HG03575 (cell line): ENCODE results near the gene CLEC20A.
"Not testable (repeated sequence)": the region's sequence is repeated elsewhere in the genome, so short reads cannot be mapped to it uniquely, and the experiment has no call there.

Source experiments
- ATAC-seq: cut with Tn5 transposase; IDR thresholded peaks from one replicate; pipeline ENCODE4 v1.9.1; 2021; ENCODE audit not compliant: unreplicated experiment, insufficient number of reproducible peaks, low FRiP score; ENCODE audit errors: extremely low read depth

CLEC20A gene

GRCh38 chr1:178530502-178530901 lies 33.7 kb upstream of the CLEC20A start:
- ATAC-seq, result no peak

GRCh38 chr1:178530037-178530402 lies 33.3 kb upstream of the CLEC20A start:
- ATAC-seq, result no peak

- no peak for ATAC-seq
Measured at GRCh38 chr1:178529364-178530036, 32.7 kb upstream of the CLEC20A start.

- no peak for ATAC-seq
Measured at GRCh38 chr1:178528953-178529335, 32.2 kb upstream of the CLEC20A start.

GRCh38 chr1:178528228-178528952 lies 31.6 kb upstream of the CLEC20A start:
- ATAC-seq, result no peak

- no peak for ATAC-seq
Measured at GRCh38 chr1:178527117-178527516, 30.4 kb upstream of the CLEC20A start.

- ATAC-seq, result no peak
Measured at GRCh38 chr1:178521241-178521640, 24.5 kb upstream of the CLEC20A start.

GRCh38 chr1:178520803-178521202 lies 24.0 kb upstream of the CLEC20A start:
- no peak for ATAC-seq

GRCh38 chr1:178518894-178519293 lies 22.1 kb upstream of the CLEC20A start:
- no peak for ATAC-seq

- ATAC-seq, result no peak
Measured at GRCh38 chr1:178516110-178516509, 19.3 kb upstream of the CLEC20A start.

GRCh38 chr1:178513278-178513983 lies 16.7 kb upstream of the CLEC20A start:
- no peak for ATAC-seq

- no peak for ATAC-seq
Measured at GRCh38 chr1:178512566-178513277, 16.0 kb upstream of the CLEC20A start, which contains the start of gene TEX35. TSS of gene TEX35 (plus strand) at chr1:178513109. CDS start at chr1:178513189, 80 bp downstream.

GRCh38 chr1:178510155-178510554 lies 13.4 kb upstream of the CLEC20A start:
- no peak for ATAC-seq

- ATAC-seq, result no peak
Measured at GRCh38 chr1:178509414-178510007, 12.7 kb upstream of the CLEC20A start.

- ATAC-seq, result no peak
Measured at GRCh38 chr1:178506669-178507068, 9.9 kb upstream of the CLEC20A start.

- no peak for ATAC-seq
Measured at GRCh38 chr1:178506177-178506576, 9.4 kb upstream of the CLEC20A start.

- no peak for ATAC-seq
Measured at GRCh38 chr1:178504286-178504685, 7.5 kb upstream of the CLEC20A start.

- no peak for ATAC-seq
Measured at GRCh38 chr1:178503849-178504248, 7.1 kb upstream of the CLEC20A start.

- ATAC-seq, result not testable (repeated sequence)
Measured at GRCh38 chr1:178503316-178503715, 6.6 kb upstream of the CLEC20A start.
